Tibial artery (tissue), 4 donors: Measurements from ENCODE around the gene ATP8A1.

Experiments
- DNase-seq, 2 donors: peaks; one replicate each; pipeline ENCODE4 v3.0.0-alpha.2; 2019
- H3K27ac ChIP-seq, 2 donors: fragments of 200-600 bp; sonication (generic) in 1 of 2; 1 replicate in 1 of 2; 2 replicates in 1 of 2; pipeline ENCODE4 v1.5.1; 2018 to 2019; ENCODE audit warnings: mild to moderate bottlenecking in 1 of 2
- H3K27me3 ChIP-seq, 2 donors: fragments of 200-600 bp; sonication (generic) in 1 of 2; one replicate each; pipeline versions ENCODE4 v1.5.1 to v1.6.0; 2016 to 2019
- H3K36me3 ChIP-seq, 3 donors: fragments of 200-600 bp; sonication (generic) in 2 of 3; one replicate each; pipeline ENCODE4 v1.5.1; 2016 to 2019; ENCODE audit warnings: mild to moderate bottlenecking in 2 of 3
- H3K4me1 ChIP-seq, 4 donors: fragments of 200-600 bp; sonication (generic) in 2 of 4; 1 replicate in 3 of 4; 2 replicates in 1 of 4; pipeline ENCODE4 v1.5.1; 2016 to 2019
- H3K4me3 ChIP-seq, 2 donors: fragments of 200-600 bp; sonication (generic) in 1 of 2; 1 replicate in 1 of 2; 2 replicates in 1 of 2; pipeline ENCODE4 v1.5.1; 2018 to 2019; ENCODE audit warnings: mild to moderate bottlenecking in 2 of 2
- H3K9me3 ChIP-seq, 3 donors: fragments of 200-600 bp; sonication (generic) in 1 of 3; one replicate each; pipeline ENCODE4 v1.5.1; 2016 to 2019
- CTCF ChIP-seq, 2 experiments: fragments of 200-600 bp in 1 of 2; fragments of 450-650 bp in 1 of 2; IDR thresholded peaks; one replicate each; pipeline ENCODE4 v1.5.1; 2017 to 2019; ENCODE audit warnings: antibody characterized with exemption in 2 of 2, mild to moderate bottlenecking in 1 of 2, moderate library complexity in 1 of 2
- intact Hi-C: fragments of 100-400 bp; cut with DNase I; formaldehyde crosslinking; loops from one replicate; pipeline ENCODE4 v1.15.0; 2023; ENCODE audit warnings: low total_unique reads

Gene ATP8A1

GRCh38 chr4:42359711-42360110 lies 297.2 kb downstream of the ATP8A1 start:
- Histone ChIP-seq H3K4me1 (no peaks in the 10 kb centered on the region), H3K4me3 (peak overlapping the region in 1 of 2 donors; percentile 1), H3K27ac (no peak overlapping the region), H3K9me3 (peaks cover 0 to 4% (median 0%) of the 10 kb centered on the region in 3 donors), H3K27me3 (no peaks in the 10 kb centered on the region), H3K36me3 (no peaks in the 10 kb centered on the region)
- TF ChIP-seq CTCF (IDR thresholded peaks at IDR 0.05) = no peak
- intact Hi-C loops = no loop called here
- no peak for DNase-seq
